Upper lobe of right lung (tissue), 1 donor: Measurements from ENCODE around the gene UPK2. TPM values are rescaled to one million over a fixed set of nuclear protein-coding genes. Genes with fewer than 3 reads are reported as not detected.

ENCODE experiments used
- ATAC-seq: fragments of 200-7000 bp; cut with Tn5 transposase; one replicate; pipeline ENCODE4 v1.9.1; 2020; ENCODE audit warnings: mild to moderate bottlenecking, moderate library complexity
- DNase-seq: peaks from one replicate; pipeline ENCODE4 v3.0.0-alpha.2; 2020
- H3K27ac ChIP-seq: fragments of 200-600 bp; one replicate; pipeline ENCODE4 v1.8.0; 2022
- H3K27me3 ChIP-seq: fragments of 200-600 bp; one replicate; pipeline ENCODE4 v1.8.0; 2022; ENCODE audit warnings: mild to moderate bottlenecking
- H3K36me3 ChIP-seq: fragments of 200-600 bp; one replicate; pipeline ENCODE4 v1.8.0; 2022
- H3K4me1 ChIP-seq: fragments of 200-600 bp; one replicate; pipeline ENCODE4 v1.8.0; 2022
- H3K4me3 ChIP-seq: fragments of 200-600 bp; one replicate; pipeline ENCODE4 v1.8.0; 2022; ENCODE audit warnings: mild to moderate bottlenecking
- H3K9me3 ChIP-seq: fragments of 200-600 bp; one replicate; pipeline ENCODE4 v1.8.0; 2022
- intact Hi-C: fragments of 100-400 bp; cut with DNase I; formaldehyde crosslinking; loops from one replicate; pipeline ENCODE4 v1.11.0; 2022
- total RNA-seq: library from RNA; stranded (reverse); fragmentation: NEBNext Ultra II Directional; extraction: Animal tissue kit (Norgen Biotek cat#: 25700); gene quantifications from one replicate; pipeline ENCODE4 v1.2.1, GENCODE V29; 2021
- TF ChIP-seq, protein P1 (sequence below): fragments of 200-600 bp; IDR thresholded peaks from one replicate; pipeline ENCODE4 v1.8.0; 2022; ENCODE audit warnings: antibody characterized with exemption
- donor health status: DM: no; HTN: yes; CAD: no; lungs with severe emphysema.

The UPK2 gene
- total RNA-seq, 1 donor from 2014 or later, result not detected

DNA sequence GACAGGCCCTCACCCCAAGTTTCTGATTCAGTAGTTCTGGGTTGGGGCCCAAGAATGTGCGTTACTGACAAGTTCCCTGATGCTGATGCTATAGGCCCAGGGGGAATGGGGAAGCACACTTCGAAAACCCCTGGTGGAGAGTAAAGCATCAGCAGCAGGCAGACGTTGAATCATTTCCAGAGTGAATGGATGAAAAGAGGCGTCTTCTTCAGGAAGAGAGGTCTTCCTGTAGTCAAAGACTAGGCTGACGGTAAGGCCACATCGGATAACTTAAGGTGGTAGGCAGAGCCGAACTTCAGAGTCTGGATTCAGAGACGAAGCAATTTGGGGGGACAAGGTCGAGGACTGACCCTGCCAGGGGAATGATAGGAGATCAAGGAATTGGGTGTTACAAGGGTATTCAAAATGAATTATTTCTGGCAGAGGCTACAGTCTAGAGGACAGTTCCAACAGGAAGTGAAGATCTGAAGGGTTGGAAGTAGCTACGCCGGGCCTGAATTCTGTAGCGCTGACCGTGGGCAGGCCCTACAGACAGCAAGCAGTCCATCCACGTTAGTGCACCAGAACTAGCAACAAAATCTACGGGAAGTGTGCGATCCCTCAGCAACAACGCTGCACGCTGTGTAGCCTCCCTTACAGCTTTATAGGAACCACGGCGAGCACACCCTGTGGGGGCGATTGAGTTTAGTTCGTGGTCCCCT is 41.0 kb downstream of the UPK2 start:
- peak overlapping the region; percentile 94 for H3K4me3 ChIP-seq
- TF ChIP-seq, protein P1, sequence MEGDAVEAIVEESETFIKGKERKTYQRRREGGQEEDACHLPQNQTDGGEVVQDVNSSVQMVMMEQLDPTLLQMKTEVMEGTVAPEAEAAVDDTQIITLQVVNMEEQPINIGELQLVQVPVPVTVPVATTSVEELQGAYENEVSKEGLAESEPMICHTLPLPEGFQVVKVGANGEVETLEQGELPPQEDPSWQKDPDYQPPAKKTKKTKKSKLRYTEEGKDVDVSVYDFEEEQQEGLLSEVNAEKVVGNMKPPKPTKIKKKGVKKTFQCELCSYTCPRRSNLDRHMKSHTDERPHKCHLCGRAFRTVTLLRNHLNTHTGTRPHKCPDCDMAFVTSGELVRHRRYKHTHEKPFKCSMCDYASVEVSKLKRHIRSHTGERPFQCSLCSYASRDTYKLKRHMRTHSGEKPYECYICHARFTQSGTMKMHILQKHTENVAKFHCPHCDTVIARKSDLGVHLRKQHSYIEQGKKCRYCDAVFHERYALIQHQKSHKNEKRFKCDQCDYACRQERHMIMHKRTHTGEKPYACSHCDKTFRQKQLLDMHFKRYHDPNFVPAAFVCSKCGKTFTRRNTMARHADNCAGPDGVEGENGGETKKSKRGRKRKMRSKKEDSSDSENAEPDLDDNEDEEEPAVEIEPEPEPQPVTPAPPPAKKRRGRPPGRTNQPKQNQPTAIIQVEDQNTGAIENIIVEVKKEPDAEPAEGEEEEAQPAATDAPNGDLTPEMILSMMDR, result peak; percentile 11
- H3K27ac ChIP-seq, result peak overlapping the region; percentile 90
- ATAC-seq (peak; percentile 10), DNase-seq (no peak)
- peaks cover 24% of the 10 kb centered on the region for H3K36me3 ChIP-seq
- H3K4me1 ChIP-seq, result peaks cover 13% of the 10 kb centered on the region
- intact Hi-C loops, result no loop called here
- H3K27me3 ChIP-seq, result no peaks in the 10 kb centered on the region
- no peaks in the 10 kb centered on the region for H3K9me3 ChIP-seq

DNA sequence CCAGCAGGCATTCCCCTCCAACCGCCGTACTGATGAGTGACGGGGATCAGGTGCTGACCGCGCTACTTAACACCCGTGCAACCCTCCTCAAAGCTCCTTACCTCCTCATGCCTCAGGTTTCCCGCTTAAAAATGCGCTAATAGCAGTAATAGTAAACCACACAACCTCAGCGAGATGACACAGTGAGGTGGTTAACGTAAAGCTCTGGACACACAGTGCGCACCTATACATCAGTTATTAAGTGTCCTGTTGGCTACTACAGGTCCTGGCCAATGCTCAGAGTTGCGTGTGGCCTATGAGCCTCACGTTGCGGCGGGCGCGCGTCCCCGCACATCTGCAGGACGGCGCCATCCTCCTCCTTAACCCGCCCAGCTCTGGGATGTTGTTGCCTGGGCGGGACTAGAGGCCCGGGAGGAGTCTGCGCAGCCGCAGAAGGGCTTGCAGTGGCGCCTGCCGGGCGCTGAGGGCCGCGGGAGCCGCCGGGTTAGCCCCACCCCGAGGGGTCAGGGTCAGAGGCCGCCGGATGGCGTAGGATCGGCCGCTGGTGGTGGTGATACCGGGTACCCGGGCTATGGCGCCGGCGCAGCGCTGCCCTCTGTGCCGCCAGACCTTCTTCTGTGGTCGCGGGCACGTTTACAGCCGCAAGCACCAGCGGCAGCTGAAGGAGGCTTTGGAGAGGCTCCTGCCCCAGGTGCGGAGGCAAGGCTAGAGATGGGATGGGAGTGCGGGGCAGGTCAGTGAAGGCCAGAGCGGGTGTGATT is 41.7 kb downstream of the UPK2 start, which contains the start of gene CENATAC:
Gene CENATAC (plus strand): TSS at position 512 of the 761 bp plus-strand sequence. CDS start 60 bp downstream, at position 572.
- intact Hi-C loops, result no loop called here
- no peaks in the 10 kb centered on the region for H3K9me3 ChIP-seq
- TF ChIP-seq, protein P1, result peak; percentile 24

DNA sequence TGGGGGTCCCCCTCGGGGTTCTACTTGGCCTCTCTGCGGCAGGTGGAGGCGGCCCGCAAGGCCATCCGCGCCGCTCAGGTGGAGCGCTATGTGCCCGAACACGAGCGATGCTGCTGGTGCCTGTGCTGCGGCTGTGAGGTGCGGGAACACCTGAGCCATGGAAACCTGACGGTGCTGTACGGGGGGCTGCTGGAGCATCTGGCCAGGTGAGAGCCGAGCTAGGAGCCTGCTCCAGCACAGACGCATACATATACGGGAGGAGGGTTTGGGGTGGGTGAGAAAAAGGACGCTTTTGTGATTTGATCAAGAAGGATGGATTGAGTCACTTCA is 42.3 kb downstream of the UPK2 start:
- Histone ChIP-seq H3K27me3 (no peaks in the 10 kb centered on the region), H3K4me3 (peak overlapping the region; percentile 94), H3K4me1 (peaks cover 13% of the 10 kb centered on the region), H3K9me3 (no peaks in the 10 kb centered on the region), H3K36me3 (peaks cover 36% of the 10 kb centered on the region), H3K27ac (peak overlapping the region; percentile 90)
- intact Hi-C loops, result no loop called here
- DNase-seq (no peak), ATAC-seq (no peak)
- TF ChIP-seq, protein P1, result no peak

More for the DNA sequence above, 41.7 kb downstream of the UPK2 start, which contains the start of gene CENATAC:
- DNase-seq (peak; percentile 99), ATAC-seq (peak; percentile 99)
- peaks cover 13% of the 10 kb centered on the region for H3K4me1 ChIP-seq
- H3K36me3 ChIP-seq, result peaks cover 31% of the 10 kb centered on the region
- H3K4me3 ChIP-seq, result peak within 1 kb of the TSS; percentile 94
- peak within 1 kb of the TSS; percentile 90 for H3K27ac ChIP-seq
- no peaks in the 10 kb centered on the region for H3K27me3 ChIP-seq

- peaks cover 13% of the 10 kb centered on the region for H3K4me1 ChIP-seq
- H3K27me3 ChIP-seq, result no peaks in the 10 kb centered on the region
- H3K27ac ChIP-seq, result peak overlapping the region; percentile 90
- intact Hi-C loops, result no loop called here
- H3K4me3 ChIP-seq, result peak overlapping the region; percentile 94
- TF ChIP-seq, protein P1, result no peak
- no peak for DNase-seq
- ATAC-seq, result peak; percentile 50
- peaks cover 41% of the 10 kb centered on the region for H3K36me3 ChIP-seq
- no peaks in the 10 kb centered on the region for H3K9me3 ChIP-seq
Observed at GRCh38 chr11:118998822-118999221, 42.7 kb downstream of the UPK2 start.

GRCh38 chr11:119000906-119001305 is 44.8 kb downstream of the UPK2 start:
- ATAC-seq, result no peak
- Histone ChIP-seq H3K4me3 (no peak overlapping the region), H3K27ac (no peak overlapping the region), H3K9me3 (no peaks in the 10 kb centered on the region), H3K4me1 (peaks cover 13% of the 10 kb centered on the region), H3K36me3 (peaks cover 48% of the 10 kb centered on the region), H3K27me3 (no peaks in the 10 kb centered on the region)
- intact Hi-C loops, result no loop called here
- DNase-seq, result no peak
- TF ChIP-seq, protein P1, result no peak
